Upper lobe of left lung (tissue), 6 donors: Measurements from ENCODE around the gene PIGM. TPM values are rescaled to one million over a fixed set of nuclear protein-coding genes. Genes with fewer than 3 reads are reported as not detected.

ENCODE experiments used
- ATAC-seq, 2 donors: fragments of 200-7000 bp; cut with Tn5 transposase; one replicate each; pipeline ENCODE4 v1.9.1; 2022; ENCODE audit warnings: mild to moderate bottlenecking in 2 of 2, moderate library complexity in 2 of 2; ENCODE audit not compliant: low FRiP score in 2 of 2
- DNase-seq, 2 donors: peaks; one replicate each; pipeline ENCODE4 v3.0.0-alpha.2; 2019 to 2020
- H3K27ac ChIP-seq, 4 donors: fragments of 200-600 bp; sonication (generic); one replicate each; pipeline ENCODE4 v1.5.1; 2016 to 2019
- H3K27me3 ChIP-seq, 4 donors: fragments of 200-600 bp; sonication (generic); one replicate each; pipeline ENCODE4 v1.5.1; 2017 to 2019
- H3K36me3 ChIP-seq, 4 donors: fragments of 200-600 bp; sonication (generic); one replicate each; pipeline ENCODE4 v1.5.1; 2016 to 2019
- H3K4me1 ChIP-seq, 4 donors: fragments of 200-600 bp; sonication (generic); one replicate each; pipeline ENCODE4 v1.5.1; 2018 to 2019
- H3K4me3 ChIP-seq, 4 donors: fragments of 200-600 bp; sonication (generic); one replicate each; pipeline ENCODE4 v1.5.1; 2017 to 2019; ENCODE audit warnings: mild to moderate bottlenecking in 2 of 4, moderate library complexity in 1 of 4
- H3K9me3 ChIP-seq, 4 donors: fragments of 200-600 bp; sonication (generic); one replicate each; pipeline ENCODE4 v1.5.1; 2018 to 2019
- CTCF ChIP-seq, 6 experiments: fragments of 450-650 bp in 4 of 6; fragments of 200-600 bp in 2 of 6; sonication (generic) in 2 of 6; IDR thresholded peaks; one replicate each; pipeline ENCODE4 v1.5.1; 2016 to 2019; ENCODE audit warnings: antibody characterized with exemption in 6 of 6
- EP300 ChIP-seq, 4 donors: sonication (generic); formaldehyde crosslinking; IDR thresholded peaks; one replicate each; pipeline ENCODE4 v1.5.1; 2017; ENCODE audit warnings: antibody characterized with exemption in 4 of 4, control low read depth in 2 of 4
- POLR2A ChIP-seq, 4 donors: fragments of 450-650 bp; IDR thresholded peaks; one replicate each; pipeline ENCODE4 v1.5.1; 2016 to 2017; ENCODE audit warnings: antibody characterized with exemption in 4 of 4, mild to moderate bottlenecking in 2 of 4
- POLR2AphosphoS5 ChIP-seq, 2 donors: sonication (generic); formaldehyde crosslinking; IDR thresholded peaks; one replicate each; pipeline ENCODE4 v1.5.1; 2017; ENCODE audit warnings: antibody characterized with exemption in 2 of 2
- WGBS, 2 donors: methylation state at CpG; one replicate each; pipeline ENCODE4 v1.1.5; 2017 to 2018; 5-methylcytosine and 5-hydroxymethylcytosine counted together
- total RNA-seq, 6 donors: library from RNA; depleted of rRNA in 4 of 6; stranded (reverse); fragments of >200 nt in 4 of 6; gene quantifications; one replicate each; pipeline versions ENCODE4 v1.1.0 to v1.2.1, GENCODE V29; 2016 to 2021
- donor health status: DM: no; HTN: no; CAD: no; lungs with moderate emphysema.
- donor health status: DM: no; HTN: yes; CAD: no; lungs with severe emphysema.

Gene PIGM
- total RNA-seq, 6 donors from 2014 or later: 2.8 to 6.5 (median 6.0) TPM

GRCh38 chr1:160071289-160071688 is 39.5 kb upstream of the PIGM start:
- no peak for TF ChIP-seq CTCF (IDR thresholded peaks at IDR 0.05)
- no peak for TF ChIP-seq POLR2AphosphoS5 (IDR thresholded peaks at IDR 0.05)
- no peak for TF ChIP-seq EP300 (IDR thresholded peaks at IDR 0.05)
- TF ChIP-seq POLR2A (IDR thresholded peaks at IDR 0.05): no peak
- H3K36me3 ChIP-seq: no peaks in the 10 kb centered on the region
- DNase-seq (no peak), ATAC-seq (no peak)
- WGBS, 2 donors: 84 to 89% methylated on average over 5 of the region's 5 CpGs
- H3K27me3 ChIP-seq: peaks cover 0 to 11% (median 2%) of the 10 kb centered on the region in 4 donors
- H3K4me1 ChIP-seq: peaks cover 11 to 16% (median 13%) of the 10 kb centered on the region in 4 donors
- H3K27ac ChIP-seq: no peak overlapping the region
- H3K4me3 ChIP-seq: no peak overlapping the region
- H3K9me3 ChIP-seq: no peaks in the 10 kb centered on the region

GRCh38 chr1:160070243-160071163 is 38.7 kb upstream of the PIGM start:
- DNase-seq (peak; percentile 77 to 93), ATAC-seq (peak; percentile 83 to 97)
- peaks cover 0 to 11% (median 2%) of the 10 kb centered on the region in 4 donors for H3K27me3 ChIP-seq
- no peaks in the 10 kb centered on the region for H3K9me3 ChIP-seq
- 2 to 3% methylated on average over 42 to 43 of the region's 46 CpGs for WGBS, 2 donors
- H3K27ac ChIP-seq: peak overlapping the region in 1 of 4 donors; percentile 23
- peak in 1 of 6 experiments; percentile 7 for TF ChIP-seq CTCF (IDR thresholded peaks at IDR 0.05)
- TF ChIP-seq POLR2A (IDR thresholded peaks at IDR 0.05): peak in 1 of 4 donors; percentile 39
- no peak for TF ChIP-seq EP300 (IDR thresholded peaks at IDR 0.05)
- H3K4me3 ChIP-seq: peak overlapping the region; percentile 51 to 60 (median 54)
- no peaks in the 10 kb centered on the region for H3K36me3 ChIP-seq
- peaks cover 11 to 16% (median 13%) of the 10 kb centered on the region in 4 donors for H3K4me1 ChIP-seq

GRCh38 chr1:160069460-160070231 is 37.9 kb upstream of the PIGM start, which contains the start of gene KCNJ10:
Gene KCNJ10, minus strand, starts transcription at chr1:160070160. Its CDS starts 27,628 bp downstream, at chr1:160042532.
- peak within 1 kb of the TSS; percentile 51 to 60 (median 54) for H3K4me3 ChIP-seq
- peak; percentile 5 to 20 for ATAC-seq
- peaks cover 11 to 16% (median 13%) of the 10 kb centered on the region in 4 donors for H3K4me1 ChIP-seq
- TF ChIP-seq CTCF (IDR thresholded peaks at IDR 0.05): no peak
- H3K36me3 ChIP-seq: no peaks in the 10 kb centered on the region
- H3K27ac ChIP-seq: peak within 1 kb of the TSS in 1 of 4 donors; percentile 23
- no peaks in the 10 kb centered on the region for H3K9me3 ChIP-seq
- no peak for DNase-seq
- peaks cover 0 to 11% (median 2%) of the 10 kb centered on the region in 4 donors for H3K27me3 ChIP-seq
- WGBS, 2 donors: 14 to 30% methylated on average over 10 to 28 of the region's 32 CpGs

GRCh38 chr1:160068225-160068624 is 36.4 kb upstream of the PIGM start:
- DNase-seq (no peak), ATAC-seq (no peak)
- Histone ChIP-seq H3K4me1 (peaks cover 11 to 16% (median 13%) of the 10 kb centered on the region in 4 donors), H3K9me3 (no peaks in the 10 kb centered on the region), H3K4me3 (no peak overlapping the region), H3K36me3 (no peaks in the 10 kb centered on the region), H3K27ac (no peak overlapping the region), H3K27me3 (peaks cover 0 to 11% (median 2%) of the 10 kb centered on the region in 4 donors)
- TF ChIP-seq EP300 (IDR thresholded peaks at IDR 0.05): no peak
- TF ChIP-seq POLR2AphosphoS5 (IDR thresholded peaks at IDR 0.05): no peak
- no peak for TF ChIP-seq CTCF (IDR thresholded peaks at IDR 0.05)
- no peak for TF ChIP-seq POLR2A (IDR thresholded peaks at IDR 0.05)
- 63 to 71% methylated on average over 5 of the region's 5 CpGs for WGBS, 2 donors
